Measurements from ENCODE around the gene MAG.

GRCh38 chr19:35309481-35310279 is 17.7 kb downstream of the MAG start:
- TF ChIP-seq CTCF (IDR thresholded peaks at IDR 0.05) (no peak), POLR2A (IDR thresholded peaks at IDR 0.05) (no peak), POLR2AphosphoS5 (IDR thresholded peaks at IDR 0.05) (no peak)

Measured in sigmoid colon (tissue), 4 donors.